ENCODE results near the gene TMEM168.
"Not testable (repeated sequence)": the region's sequence is repeated elsewhere in the genome, so short reads cannot be mapped to it uniquely, and the experiment has no call there.

The TMEM168 gene

DNA sequence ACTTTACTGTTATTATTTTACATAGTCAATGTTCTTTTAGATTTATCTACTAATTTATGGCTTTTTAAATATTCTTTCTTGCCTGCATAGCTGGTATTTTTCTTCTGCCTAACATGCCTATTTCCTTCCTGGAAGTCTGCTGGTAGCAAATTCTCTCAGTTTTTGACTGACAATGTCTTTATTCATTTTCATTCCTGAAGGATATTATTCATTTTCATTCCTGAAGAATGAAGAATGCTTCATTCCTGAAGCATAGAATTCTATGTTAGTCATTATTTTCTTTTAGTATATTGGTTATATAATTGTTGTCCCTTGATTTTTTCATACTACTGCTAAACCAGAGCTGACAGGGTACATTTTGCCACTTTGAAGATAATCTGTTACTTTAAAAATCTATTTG is 41.8 kb downstream of the TMEM168 start:
- no peaks in the 10 kb centered on the region for H3K4me1 ChIP-seq (ENCODE audit: insufficient read depth, low read length)
- no peak overlapping the region for H3K9ac ChIP-seq (ENCODE audit: low read depth, low read length)
- H3K27ac ChIP-seq (ENCODE audit: low read depth, low read length) = no peak overlapping the region
- no peaks in the 10 kb centered on the region for H3K36me3 ChIP-seq (ENCODE audit: insufficient read depth, low read length)
- H3K27me3 ChIP-seq (ENCODE audit: insufficient read depth, low read length) = no peaks in the 10 kb centered on the region
- H3K4me3 ChIP-seq (ENCODE audit: low read length) = no peak overlapping the region
- H3K9me3 ChIP-seq (ENCODE audit: insufficient read depth, low read depth, low read length) = no peaks in the 10 kb centered on the region

DNA sequence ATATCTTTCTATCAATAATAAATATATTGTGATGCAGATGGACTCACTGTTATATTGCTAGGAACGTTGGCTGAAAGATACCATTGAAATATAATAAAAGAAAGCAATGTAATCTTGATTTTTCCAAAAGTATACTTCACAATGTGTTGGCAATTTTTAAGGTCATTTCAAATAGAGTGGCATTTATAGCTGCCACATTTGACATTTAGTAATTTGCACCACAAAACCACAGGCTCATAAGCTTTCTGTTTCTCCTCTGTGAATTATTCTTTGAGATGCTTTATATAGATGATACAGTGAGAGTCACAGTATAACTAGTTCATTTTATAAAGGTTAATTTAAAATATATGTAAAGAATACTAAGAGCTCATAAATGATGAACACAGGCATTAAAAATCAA is 44.6 kb downstream of the TMEM168 start:
- Histone ChIP-seq H3K4me1 (ENCODE audit: insufficient read depth, low read length) (no peaks in the 10 kb centered on the region), H3K27ac (ENCODE audit: low read depth, low read length) (no peak overlapping the region), H3K36me3 (ENCODE audit: insufficient read depth, low read length) (no peaks in the 10 kb centered on the region), H3K9me3 (ENCODE audit: insufficient read depth, low read depth, low read length) (no peaks in the 10 kb centered on the region), H3K27me3 (ENCODE audit: insufficient read depth, low read length) (no peaks in the 10 kb centered on the region), H3K9ac (ENCODE audit: low read depth, low read length) (no peak overlapping the region), H3K4me3 (ENCODE audit: low read length) (no peak overlapping the region)
- no CpG with 5 or more reads among the region's 1 CpG for WGBS

GRCh38 chr7:112744818-112745217 is 45.4 kb downstream of the TMEM168 start:
- Histone ChIP-seq H3K4me1 (ENCODE audit: insufficient read depth, low read length) (no peaks in the 10 kb centered on the region), H3K27ac (ENCODE audit: low read depth, low read length) (no peak overlapping the region), H3K27me3 (ENCODE audit: insufficient read depth, low read length) (no peaks in the 10 kb centered on the region), H3K36me3 (ENCODE audit: insufficient read depth, low read length) (no peaks in the 10 kb centered on the region), H3K4me3 (ENCODE audit: low read length) (no peak overlapping the region), H3K9ac (ENCODE audit: low read depth, low read length) (no peak overlapping the region), H3K9me3 (ENCODE audit: insufficient read depth, low read depth, low read length) (no peaks in the 10 kb centered on the region)
- WGBS = 96% methylated on average over 2 of the region's 2 CpGs

GRCh38 chr7:112743811-112744210 is 46.4 kb downstream of the TMEM168 start:
- H3K4me1 ChIP-seq (ENCODE audit: insufficient read depth, low read length) = no peaks in the 10 kb centered on the region
- H3K9ac ChIP-seq (ENCODE audit: low read depth, low read length) = no peak overlapping the region
- H3K36me3 ChIP-seq (ENCODE audit: insufficient read depth, low read length) = no peaks in the 10 kb centered on the region
- no peak overlapping the region for H3K27ac ChIP-seq (ENCODE audit: low read depth, low read length)
- 92% methylated on average over 1 of the region's 1 CpG for WGBS
- H3K4me3 ChIP-seq (ENCODE audit: low read length) = no peak overlapping the region
- H3K27me3 ChIP-seq (ENCODE audit: insufficient read depth, low read length) = no peaks in the 10 kb centered on the region
- no peaks in the 10 kb centered on the region for H3K9me3 ChIP-seq (ENCODE audit: insufficient read depth, low read depth, low read length)

GRCh38 chr7:112740667-112741066 is 49.5 kb downstream of the TMEM168 start:
- H3K36me3 ChIP-seq (ENCODE audit: insufficient read depth, low read length) = no peaks in the 10 kb centered on the region
- H3K9ac ChIP-seq (ENCODE audit: low read depth, low read length) = no peak overlapping the region
- H3K9me3 ChIP-seq (ENCODE audit: insufficient read depth, low read depth, low read length) = no peaks in the 10 kb centered on the region
- H3K4me1 ChIP-seq (ENCODE audit: insufficient read depth, low read length) = no peaks in the 10 kb centered on the region
- WGBS = 93% methylated on average over 2 of the region's 2 CpGs
- no peaks in the 10 kb centered on the region for H3K27me3 ChIP-seq (ENCODE audit: insufficient read depth, low read length)
- no peak overlapping the region for H3K4me3 ChIP-seq (ENCODE audit: low read length)
- H3K27ac ChIP-seq (ENCODE audit: low read depth, low read length) = no peak overlapping the region

DNA sequence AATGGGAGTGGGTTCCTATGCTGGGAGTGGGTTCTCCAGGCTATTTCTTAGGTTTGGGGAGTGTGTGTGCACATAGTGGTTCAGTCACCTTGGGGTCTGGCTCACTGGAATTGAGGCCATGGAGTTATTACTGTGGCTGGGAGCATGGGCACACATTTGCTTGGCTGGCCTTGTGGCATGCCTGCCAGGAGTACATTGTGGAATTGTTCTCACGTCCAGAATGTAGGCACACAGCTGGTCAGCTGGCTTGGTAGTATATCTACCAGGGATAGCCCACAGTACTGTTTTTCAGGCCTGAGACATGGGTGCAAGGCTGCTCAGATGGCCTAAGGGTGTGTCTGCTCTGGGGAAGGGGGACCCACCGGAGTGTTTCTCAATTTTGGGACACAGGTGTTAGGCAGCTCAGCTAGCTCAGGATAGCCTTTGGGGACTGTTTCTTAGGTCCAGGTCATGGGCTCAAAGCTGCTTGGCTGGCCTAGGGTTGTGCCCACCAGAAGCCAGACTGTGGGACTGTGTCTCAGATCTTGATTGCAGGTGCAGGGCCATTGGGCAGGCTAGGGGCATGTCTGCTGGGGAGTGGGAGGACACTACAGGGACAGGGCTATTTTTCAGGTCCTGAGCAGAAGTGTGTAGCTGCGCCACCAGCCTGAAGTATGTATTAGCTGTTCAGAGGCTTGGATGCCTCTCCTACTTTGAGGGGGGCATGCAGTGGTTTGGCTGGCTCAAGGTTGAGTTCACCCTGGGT is 50.6 kb downstream of the TMEM168 start:
- H3K36me3 ChIP-seq (ENCODE audit: insufficient read depth, low read length) = no peaks in the 10 kb centered on the region
- no peaks in the 10 kb centered on the region for H3K27me3 ChIP-seq (ENCODE audit: insufficient read depth, low read length)
- H3K27ac ChIP-seq (ENCODE audit: low read depth, low read length) = no peak overlapping the region
- 91% methylated on average over 3 of the region's 3 CpGs for WGBS
- peaks cover 7% of the 10 kb centered on the region for H3K9me3 ChIP-seq (ENCODE audit: insufficient read depth, low read depth, low read length)
- no peaks in the 10 kb centered on the region for H3K4me1 ChIP-seq (ENCODE audit: insufficient read depth, low read length)
- H3K4me3 ChIP-seq (ENCODE audit: low read length) = no peak overlapping the region
- no peak overlapping the region for H3K9ac ChIP-seq (ENCODE audit: low read depth, low read length)

DNA sequence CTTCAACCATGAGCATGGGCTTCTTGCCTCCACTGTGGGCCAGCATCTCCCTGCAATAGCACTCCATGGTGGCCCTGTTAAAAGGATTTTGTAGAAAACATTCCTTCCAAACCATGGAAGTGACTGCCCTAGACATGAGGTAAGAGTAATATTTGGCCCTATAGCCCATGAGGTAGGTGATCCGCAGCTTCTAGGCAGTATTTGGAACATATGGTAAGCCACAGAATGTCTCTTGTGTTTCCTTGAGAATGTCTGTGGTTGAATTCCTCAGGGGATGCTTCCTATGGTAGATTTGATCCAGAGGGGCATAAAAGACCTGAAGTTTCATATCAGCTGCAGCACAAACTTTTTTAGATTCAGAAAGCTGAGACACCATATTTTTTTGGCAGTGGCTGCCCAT is 54.9 kb downstream of the TMEM168 start:
- Histone ChIP-seq H3K9me3 (ENCODE audit: insufficient read depth, low read depth, low read length) (peaks cover 12% of the 10 kb centered on the region), H3K4me1 (ENCODE audit: insufficient read depth, low read length) (no peaks in the 10 kb centered on the region), H3K36me3 (ENCODE audit: insufficient read depth, low read length) (no peaks in the 10 kb centered on the region), H3K27ac (ENCODE audit: low read depth, low read length) (no peak overlapping the region), H3K9ac (ENCODE audit: low read depth, low read length) (no peak overlapping the region), H3K4me3 (ENCODE audit: low read length) (no peak overlapping the region), H3K27me3 (ENCODE audit: insufficient read depth, low read length) (no peaks in the 10 kb centered on the region)
- 98% methylated on average over 1 of the region's 1 CpG for whole genome bisulfite sequencing

DNA sequence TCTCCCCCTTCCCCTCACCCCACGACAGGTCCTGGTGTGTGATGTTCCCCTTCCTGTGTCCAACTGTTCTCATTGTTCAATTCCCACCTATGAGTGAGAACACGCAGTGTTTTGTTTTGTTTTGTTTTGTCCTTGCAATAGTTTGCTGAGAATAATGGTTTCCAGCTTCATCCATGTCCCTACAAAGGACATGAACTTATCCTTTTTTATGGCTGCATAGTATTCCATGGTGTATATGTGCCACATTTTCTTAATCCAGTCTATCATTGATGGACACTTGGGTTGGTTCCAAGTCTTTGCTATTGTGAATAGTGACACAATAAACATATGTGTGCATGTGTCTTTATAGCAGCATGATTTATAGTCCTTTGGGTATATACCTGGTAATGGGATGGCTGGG is 58.9 kb downstream of the TMEM168 start:
- not testable (repeated sequence) for H3K4me1 ChIP-seq (ENCODE audit: insufficient read depth, low read length); H3K9ac ChIP-seq (ENCODE audit: low read depth, low read length); H3K27me3 ChIP-seq (ENCODE audit: insufficient read depth, low read length); H3K36me3 ChIP-seq (ENCODE audit: insufficient read depth, low read length); H3K4me3 ChIP-seq (ENCODE audit: low read length); H3K27ac ChIP-seq (ENCODE audit: low read depth, low read length)
- H3K9me3 ChIP-seq (ENCODE audit: insufficient read depth, low read depth, low read length) = peaks cover 16% of the 10 kb centered on the region
- WGBS = 100% methylated on average over 2 of the region's 2 CpGs

DNA sequence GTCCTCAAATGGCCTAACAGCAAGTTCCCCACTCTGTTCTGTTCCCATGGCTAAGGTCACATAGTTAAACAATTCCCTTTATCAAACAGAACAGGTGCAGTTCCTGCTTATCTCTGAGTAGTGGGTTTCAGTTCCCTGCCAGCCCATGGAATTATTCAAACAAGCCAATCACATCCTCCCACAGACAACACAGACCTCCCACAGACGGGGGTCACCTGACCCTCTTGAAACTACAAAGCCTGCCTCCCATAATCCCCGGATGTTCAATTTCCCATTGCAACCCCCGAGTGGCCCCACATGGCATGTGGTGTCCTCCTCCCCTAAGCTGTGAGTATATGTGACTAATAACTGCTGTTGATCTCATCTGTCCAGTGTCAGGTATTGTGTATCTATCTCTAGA is 64.1 kb downstream of the TMEM168 start:
- Histone ChIP-seq H3K4me3 (ENCODE audit: low read length) (no peak overlapping the region), H3K36me3 (ENCODE audit: insufficient read depth, low read length) (no peaks in the 10 kb centered on the region), H3K27me3 (ENCODE audit: insufficient read depth, low read length) (no peaks in the 10 kb centered on the region), H3K27ac (ENCODE audit: low read depth, low read length) (no peak overlapping the region), H3K9ac (ENCODE audit: low read depth, low read length) (no peak overlapping the region), H3K4me1 (ENCODE audit: insufficient read depth, low read length) (no peaks in the 10 kb centered on the region), H3K9me3 (ENCODE audit: insufficient read depth, low read depth, low read length) (peaks cover 5% of the 10 kb centered on the region; the same call in 1 of the 2 replicates)
- 93% methylated on average over 3 of the region's 3 CpGs for WGBS

GRCh38 chr7:112723416-112723815 is 66.8 kb downstream of the TMEM168 start:
- Histone ChIP-seq H3K27me3 (ENCODE audit: insufficient read depth, low read length) (no peaks in the 10 kb centered on the region), H3K9ac (ENCODE audit: low read depth, low read length) (no peak overlapping the region), H3K9me3 (ENCODE audit: insufficient read depth, low read depth, low read length) (peaks cover 1% of the 10 kb centered on the region; the same call in 1 of the 2 replicates), H3K27ac (ENCODE audit: low read depth, low read length) (no peak overlapping the region), H3K4me3 (ENCODE audit: low read length) (no peak overlapping the region), H3K36me3 (ENCODE audit: insufficient read depth, low read length) (no peaks in the 10 kb centered on the region), H3K4me1 (ENCODE audit: insufficient read depth, low read length) (no peaks in the 10 kb centered on the region)
- WGBS = 95% methylated on average over 4 of the region's 4 CpGs

DNA sequence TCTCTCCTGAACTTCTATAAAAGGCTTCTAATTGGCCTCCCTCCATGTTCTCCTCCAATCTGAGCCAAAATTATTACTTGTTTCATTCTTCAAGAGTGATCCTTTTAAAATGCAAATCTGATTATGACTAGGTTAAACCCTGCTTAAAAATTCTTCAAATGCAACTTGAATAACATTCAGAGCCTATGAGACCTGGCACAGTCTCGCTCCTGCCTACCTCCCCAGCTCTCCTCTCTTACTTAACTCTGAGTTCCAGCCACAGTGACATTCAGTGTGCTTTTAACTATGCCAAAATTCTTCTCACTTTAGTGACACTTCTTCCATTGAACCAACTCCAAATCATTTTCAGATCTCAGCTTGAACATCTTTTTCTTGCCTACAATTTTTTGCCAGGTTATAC is 68.8 kb downstream of the TMEM168 start:
- Histone ChIP-seq H3K9me3 (ENCODE audit: insufficient read depth, low read depth, low read length) (no peaks in the 10 kb centered on the region), H3K36me3 (ENCODE audit: insufficient read depth, low read length) (no peaks in the 10 kb centered on the region), H3K27ac (ENCODE audit: low read depth, low read length) (no peak overlapping the region), H3K4me3 (ENCODE audit: low read length) (no peak overlapping the region), H3K27me3 (ENCODE audit: insufficient read depth, low read length) (no peaks in the 10 kb centered on the region), H3K9ac (ENCODE audit: low read depth, low read length) (no peak overlapping the region), H3K4me1 (ENCODE audit: insufficient read depth, low read length) (no peaks in the 10 kb centered on the region)
- whole genome bisulfite sequencing = 95% methylated on average over 1 of the region's 1 CpG

GRCh38 chr7:112715525-112715924 is 74.7 kb downstream of the TMEM168 start:
- WGBS = 94% methylated on average over 4 of the region's 4 CpGs
- Histone ChIP-seq H3K4me3 (ENCODE audit: low read length) (no peak overlapping the region), H3K9me3 (ENCODE audit: insufficient read depth, low read depth, low read length) (no peaks in the 10 kb centered on the region), H3K27ac (ENCODE audit: low read depth, low read length) (no peak overlapping the region), H3K4me1 (ENCODE audit: insufficient read depth, low read length) (no peaks in the 10 kb centered on the region), H3K9ac (ENCODE audit: low read depth, low read length) (no peak overlapping the region), H3K36me3 (ENCODE audit: insufficient read depth, low read length) (no peaks in the 10 kb centered on the region), H3K27me3 (ENCODE audit: insufficient read depth, low read length) (no peaks in the 10 kb centered on the region)
